AG10803 (cell line): ENCODE data around the gene LRIG3.
"Not testable (repeated sequence)": the region's sequence is repeated elsewhere in the genome, so short reads cannot be mapped to it uniquely, and the experiment has no call there.

Source experiments
- DNase-seq: peaks from one replicate; pipeline ENCODE4 v3.0.0; 2010; ENCODE audit warnings: low read depth
- H3K4me3 ChIP-seq: 2 replicates; pipeline ENCODE4 v1.5.1; 2011; ENCODE audit warnings: mild to moderate bottlenecking, low read length, control low read depth
- TF ChIP-seq, protein P1 (sequence below): conservative IDR thresholded peaks from 2 replicates; pipeline ENCODE4 v1.5.1; 2011; ENCODE audit warnings: mild to moderate bottlenecking, low read length, control low read depth, inconsistent platforms

Gene LRIG3

GRCh38 chr12:58961906-58962305 lies 41.6 kb upstream of the LRIG3 start:
- no peak for DNase-seq
- TF ChIP-seq, protein P1, sequence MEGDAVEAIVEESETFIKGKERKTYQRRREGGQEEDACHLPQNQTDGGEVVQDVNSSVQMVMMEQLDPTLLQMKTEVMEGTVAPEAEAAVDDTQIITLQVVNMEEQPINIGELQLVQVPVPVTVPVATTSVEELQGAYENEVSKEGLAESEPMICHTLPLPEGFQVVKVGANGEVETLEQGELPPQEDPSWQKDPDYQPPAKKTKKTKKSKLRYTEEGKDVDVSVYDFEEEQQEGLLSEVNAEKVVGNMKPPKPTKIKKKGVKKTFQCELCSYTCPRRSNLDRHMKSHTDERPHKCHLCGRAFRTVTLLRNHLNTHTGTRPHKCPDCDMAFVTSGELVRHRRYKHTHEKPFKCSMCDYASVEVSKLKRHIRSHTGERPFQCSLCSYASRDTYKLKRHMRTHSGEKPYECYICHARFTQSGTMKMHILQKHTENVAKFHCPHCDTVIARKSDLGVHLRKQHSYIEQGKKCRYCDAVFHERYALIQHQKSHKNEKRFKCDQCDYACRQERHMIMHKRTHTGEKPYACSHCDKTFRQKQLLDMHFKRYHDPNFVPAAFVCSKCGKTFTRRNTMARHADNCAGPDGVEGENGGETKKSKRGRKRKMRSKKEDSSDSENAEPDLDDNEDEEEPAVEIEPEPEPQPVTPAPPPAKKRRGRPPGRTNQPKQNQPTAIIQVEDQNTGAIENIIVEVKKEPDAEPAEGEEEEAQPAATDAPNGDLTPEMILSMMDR = no peak
- H3K4me3 ChIP-seq = no peak overlapping the region

DNA sequence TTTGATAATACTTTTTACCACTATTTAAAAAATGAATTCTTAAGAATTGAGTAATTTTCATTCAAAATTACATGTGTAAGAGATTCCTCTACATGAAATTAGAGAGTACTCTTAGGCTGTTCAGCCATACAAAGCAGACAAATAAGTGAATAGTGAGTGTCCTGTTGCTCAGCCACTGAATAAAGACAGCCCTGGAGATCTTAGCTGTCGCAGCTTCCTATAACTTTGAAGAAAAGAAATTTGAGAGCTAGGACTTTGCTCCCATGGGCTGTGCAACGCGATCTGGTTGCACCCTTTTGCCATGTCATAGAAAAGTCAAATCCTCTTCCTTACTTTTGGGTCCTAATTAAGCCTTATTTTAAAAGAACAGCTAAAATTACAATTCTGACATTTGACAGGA lies 40.9 kb upstream of the LRIG3 start:
- TF ChIP-seq, protein P1 = no peak
- DNase-seq = no peak
- H3K4me3 ChIP-seq = no peak overlapping the region

DNA sequence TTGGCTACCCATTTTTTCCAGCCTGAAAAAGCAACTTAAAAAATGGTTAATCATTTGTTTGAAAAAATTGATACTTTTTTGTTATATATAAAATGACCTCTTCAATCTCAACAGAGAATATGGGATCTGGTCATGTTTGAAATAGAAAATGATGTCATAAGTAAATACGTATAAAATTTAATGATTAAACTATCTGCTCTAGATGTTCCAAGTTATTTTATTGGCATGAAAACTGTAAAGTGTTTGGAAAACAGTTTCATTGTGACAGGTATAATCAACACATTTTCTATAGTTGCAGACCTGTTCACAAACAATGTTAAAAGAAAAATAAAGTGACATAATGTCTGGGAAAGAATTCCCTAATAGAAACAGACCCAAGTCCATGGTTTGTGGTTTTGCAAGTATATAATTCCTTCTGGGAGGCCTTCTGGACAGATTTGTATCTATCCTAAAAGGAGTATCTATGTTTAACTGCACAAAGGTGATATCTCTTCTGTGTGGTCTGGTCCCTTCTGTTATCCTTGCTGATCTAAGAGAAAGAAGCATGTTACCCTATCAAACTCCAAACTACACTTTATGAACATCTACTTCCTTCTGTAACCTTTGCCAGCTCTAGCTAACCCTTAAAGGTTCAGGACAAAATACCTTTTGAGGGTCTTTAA lies 39.5 kb upstream of the LRIG3 start:
- DNase-seq = no peak
- H3K4me3 ChIP-seq = no peak overlapping the region
- TF ChIP-seq, protein P1 = no peak

DNA sequence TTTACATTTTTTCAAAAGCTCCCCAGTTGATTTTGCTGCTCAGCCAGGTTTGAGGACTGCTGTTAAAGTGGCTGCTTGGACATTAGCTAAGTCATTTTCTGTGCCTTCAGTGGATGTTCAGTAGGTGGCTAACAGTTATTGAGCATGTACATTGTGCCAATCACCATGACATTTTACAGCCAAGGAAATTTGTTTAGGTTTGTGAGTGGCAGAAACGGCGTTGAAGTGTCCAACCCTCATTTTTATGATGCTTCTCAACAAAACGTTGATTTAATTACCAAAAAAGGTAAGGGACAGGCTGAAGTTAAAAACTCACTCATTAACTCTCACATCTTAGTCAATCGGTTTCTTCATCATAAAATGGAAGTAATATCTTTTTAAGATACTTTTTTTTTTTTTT lies 37.0 kb upstream of the LRIG3 start:
- TF ChIP-seq, protein P1 = no peak
- DNase-seq = no peak
- no peak overlapping the region for H3K4me3 ChIP-seq

DNA sequence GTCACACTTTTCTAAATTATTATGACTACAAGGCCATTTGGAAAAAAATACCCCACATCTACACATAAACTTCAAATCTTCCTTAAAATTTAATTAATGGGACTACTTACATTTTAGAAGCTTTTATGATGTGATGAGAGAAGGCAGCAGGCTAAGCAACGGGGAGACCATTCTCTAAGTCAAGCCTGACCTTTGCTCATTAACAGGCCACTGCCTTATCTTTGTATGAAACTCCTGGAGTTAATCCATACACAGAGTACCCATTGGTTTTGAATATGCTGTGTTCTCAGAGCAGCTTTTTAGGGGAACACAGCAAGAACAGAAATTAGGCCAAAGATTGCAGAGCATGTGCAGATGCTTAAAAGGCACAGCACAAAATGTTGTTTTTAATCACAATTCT lies 35.5 kb upstream of the LRIG3 start:
- H3K4me3 ChIP-seq = no peak overlapping the region
- TF ChIP-seq, protein P1 = no peak
- no peak for DNase-seq

DNA sequence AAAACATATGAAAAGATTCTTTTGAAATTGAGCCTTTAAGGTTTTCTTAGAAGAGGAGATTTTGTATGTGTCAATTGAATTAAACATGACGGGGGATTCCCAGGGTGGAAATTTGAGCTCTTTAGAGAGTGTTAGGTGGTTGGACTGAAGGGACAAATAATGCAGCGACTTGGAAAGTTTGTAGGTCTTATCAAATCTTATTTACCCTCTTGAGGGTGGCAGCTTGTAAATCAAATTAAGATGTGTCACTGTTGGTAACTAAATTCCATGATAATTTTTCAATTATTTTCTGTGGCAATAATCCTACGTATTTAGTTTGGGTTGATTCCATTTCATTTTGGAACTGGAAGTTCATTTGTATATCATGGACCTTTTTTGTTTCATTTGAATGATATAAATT lies 33.7 kb upstream of the LRIG3 start:
- no peak for DNase-seq
- TF ChIP-seq, protein P1 = no peak
- no peak overlapping the region for H3K4me3 ChIP-seq

DNA sequence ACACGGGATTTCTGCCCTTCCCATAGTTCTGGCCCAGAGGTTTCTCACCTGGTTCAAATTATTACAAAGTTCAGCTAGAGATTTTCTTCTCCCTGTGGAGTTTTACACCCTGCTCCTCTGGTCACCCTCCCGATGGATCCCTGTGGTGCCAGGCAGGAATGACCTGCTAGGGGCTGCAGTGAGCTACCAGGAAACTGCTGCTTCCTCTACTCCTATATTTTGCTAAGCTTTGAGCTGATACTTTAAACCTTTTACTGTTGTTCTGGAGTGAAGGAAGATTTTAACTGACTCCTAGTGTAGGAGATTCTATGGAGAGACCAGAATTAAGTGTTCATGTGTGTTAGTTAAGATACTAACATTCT lies 30.4 kb upstream of the LRIG3 start:
- no peak overlapping the region for H3K4me3 ChIP-seq
- no peak for DNase-seq
- TF ChIP-seq, protein P1 = no peak

DNA sequence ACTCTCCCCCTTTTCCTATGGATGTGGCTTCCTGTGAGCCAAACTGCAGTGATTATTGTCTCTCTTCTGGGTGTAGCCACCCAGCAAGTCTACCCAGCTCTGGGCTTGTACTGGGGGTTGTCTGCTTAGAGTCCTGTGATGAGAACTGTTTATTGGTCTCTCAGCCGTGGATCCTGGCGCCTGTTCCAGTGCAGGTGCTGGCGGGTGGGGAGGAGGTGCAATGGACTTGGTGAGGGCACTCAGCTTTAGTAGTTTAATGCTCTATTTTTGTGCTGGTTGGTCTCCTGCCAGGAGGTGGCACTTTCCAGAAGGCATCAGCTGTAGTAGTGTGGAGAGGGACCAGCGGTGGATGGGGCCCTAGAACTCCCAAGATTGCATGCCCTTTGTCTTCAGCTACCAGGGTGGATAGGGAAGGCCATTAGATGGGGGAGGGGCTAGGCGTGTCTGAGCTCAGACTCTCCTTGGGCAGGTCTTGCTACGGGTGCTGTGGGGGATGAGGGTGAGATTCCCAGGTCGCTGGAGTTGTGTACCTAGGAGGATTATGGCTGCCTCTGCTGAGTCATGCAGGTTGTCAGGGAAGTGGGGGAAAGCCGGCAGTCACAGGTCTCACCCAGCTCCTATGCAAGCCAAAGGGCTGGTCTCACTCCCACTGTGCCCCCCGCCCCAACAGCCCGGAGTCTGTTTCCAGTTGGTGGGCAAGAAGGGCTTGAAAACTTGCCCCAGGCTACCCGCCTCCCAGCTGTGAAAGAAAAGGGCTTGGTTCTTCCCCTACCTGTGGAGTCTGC lies 29.8 kb upstream of the LRIG3 start:
- not testable (repeated sequence) for H3K4me3 ChIP-seq, DNase-seq
